GM19438 (cell line): Measurements from ENCODE around the gene SNAI3.

Experiments used
- ATAC-seq: cut with Tn5 transposase; IDR thresholded peaks from one replicate; pipeline ENCODE4 v1.9.1; 2021; ENCODE audit warnings: low read depth; ENCODE audit not compliant: unreplicated experiment

The SNAI3 gene

DNA sequence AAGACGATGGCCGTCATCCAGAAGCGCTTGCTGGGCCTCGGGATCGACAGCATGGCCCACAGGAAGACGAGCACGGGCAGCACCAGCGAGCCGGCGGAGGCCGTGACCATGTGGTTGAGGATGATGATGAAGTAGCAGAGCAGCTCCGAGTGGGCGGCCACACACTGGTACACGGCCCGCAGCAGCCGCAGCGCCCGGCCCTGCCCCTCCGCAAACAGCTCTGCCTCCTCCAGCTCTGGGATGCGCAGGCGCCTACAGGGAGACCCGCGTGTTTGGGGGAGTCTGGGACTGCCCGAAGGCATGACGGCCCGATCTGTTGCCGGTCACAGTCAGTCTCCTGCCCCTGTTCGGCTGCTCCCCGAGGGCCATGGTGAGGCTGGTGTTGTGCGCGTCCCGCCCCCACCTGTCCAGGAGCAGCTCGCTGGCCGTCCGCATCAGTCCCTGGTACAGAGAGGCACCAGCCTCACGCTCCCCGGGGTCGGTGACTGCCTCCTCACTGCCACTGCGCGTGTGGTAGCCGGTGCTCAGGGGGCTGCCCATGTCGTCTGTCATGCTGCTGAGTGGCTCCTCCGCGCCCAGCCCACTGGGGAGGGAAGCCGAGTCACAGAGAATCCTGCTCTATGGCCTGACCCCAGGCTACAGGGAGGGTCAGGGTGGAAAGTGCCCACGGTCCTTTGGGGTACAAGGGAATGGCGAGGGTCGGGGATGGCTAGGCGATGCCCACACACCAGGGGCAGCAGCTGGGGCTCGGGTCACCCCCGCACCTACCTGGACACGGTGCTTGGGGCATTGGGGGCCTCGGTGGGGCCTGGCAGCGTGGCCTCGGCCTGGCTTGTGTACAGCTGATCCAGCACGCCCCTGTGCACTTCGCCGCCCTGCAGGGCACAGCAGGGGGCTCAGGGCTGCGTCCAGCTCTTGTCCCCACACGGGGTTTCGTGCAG lies 35.8 kb upstream of the SNAI3 start:
- no peak for ATAC-seq

DNA sequence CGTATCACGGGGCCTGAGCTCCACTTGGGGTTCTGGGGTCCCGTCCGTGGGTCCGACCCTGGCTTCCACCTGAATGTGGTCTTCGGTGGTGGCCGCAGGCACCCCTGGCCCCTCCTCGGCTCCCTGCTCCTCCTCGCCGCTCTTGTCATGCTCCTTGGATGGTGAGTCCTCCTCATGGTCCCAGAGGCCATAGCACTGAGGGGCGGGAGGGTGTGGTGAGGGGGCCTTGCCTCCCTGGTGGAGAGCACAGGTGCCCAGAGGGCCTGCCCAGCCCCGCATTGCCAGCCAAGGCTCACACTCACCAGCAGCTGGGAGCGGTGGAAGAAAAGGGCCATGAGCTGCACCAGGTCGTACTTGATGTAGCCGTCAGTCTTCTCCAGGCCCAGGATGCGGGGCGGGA lies 34.9 kb upstream of the SNAI3 start:
- no peak for ATAC-seq

DNA sequence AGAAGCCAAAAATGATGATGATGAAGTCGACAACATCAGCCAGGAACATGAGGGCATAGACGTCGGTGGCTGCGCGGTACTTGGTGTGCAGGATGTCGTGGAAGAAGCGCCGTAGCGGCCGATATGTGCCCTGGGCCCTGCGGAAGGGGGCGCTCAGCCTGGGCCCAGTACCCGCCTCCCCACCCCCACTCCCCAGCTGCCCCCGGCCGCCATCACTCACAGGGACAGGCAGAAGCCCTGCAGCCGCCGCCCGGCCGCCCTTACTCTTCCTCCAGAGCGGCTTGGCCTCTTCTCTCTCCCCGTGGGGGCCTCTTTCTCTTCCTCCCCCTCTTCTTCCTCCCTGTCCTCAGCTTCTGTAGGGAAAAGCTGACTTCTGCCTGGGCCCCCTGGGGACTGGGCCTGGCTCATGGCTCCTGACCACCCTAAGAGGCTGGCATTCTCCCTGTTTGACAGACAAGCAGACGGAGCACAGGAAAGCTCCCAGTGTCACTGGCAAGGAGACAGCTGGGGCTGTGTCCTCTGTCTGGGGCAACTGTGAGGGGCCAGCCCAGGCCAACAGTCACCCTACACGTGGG lies 34.2 kb upstream of the SNAI3 start:
- no peak for ATAC-seq

DNA sequence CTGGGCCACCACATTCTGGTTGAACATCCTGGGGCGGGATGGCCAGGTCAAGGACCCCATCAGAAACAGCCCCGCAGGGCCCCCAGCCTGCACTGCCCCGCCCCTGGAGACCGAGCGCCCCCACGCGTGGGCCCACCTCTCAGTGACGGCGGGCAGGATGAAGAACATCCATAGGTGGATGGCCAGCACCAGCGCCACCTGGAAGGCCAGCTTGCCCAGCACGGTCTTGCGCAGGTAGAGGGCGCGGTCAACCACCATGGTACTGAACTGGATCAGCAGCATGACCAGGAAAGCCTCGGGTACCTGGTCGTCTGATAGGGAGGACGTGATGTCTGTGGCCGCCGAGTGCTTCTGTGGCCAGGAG lies 33.6 kb upstream of the SNAI3 start:
- ATAC-seq: no peak

DNA sequence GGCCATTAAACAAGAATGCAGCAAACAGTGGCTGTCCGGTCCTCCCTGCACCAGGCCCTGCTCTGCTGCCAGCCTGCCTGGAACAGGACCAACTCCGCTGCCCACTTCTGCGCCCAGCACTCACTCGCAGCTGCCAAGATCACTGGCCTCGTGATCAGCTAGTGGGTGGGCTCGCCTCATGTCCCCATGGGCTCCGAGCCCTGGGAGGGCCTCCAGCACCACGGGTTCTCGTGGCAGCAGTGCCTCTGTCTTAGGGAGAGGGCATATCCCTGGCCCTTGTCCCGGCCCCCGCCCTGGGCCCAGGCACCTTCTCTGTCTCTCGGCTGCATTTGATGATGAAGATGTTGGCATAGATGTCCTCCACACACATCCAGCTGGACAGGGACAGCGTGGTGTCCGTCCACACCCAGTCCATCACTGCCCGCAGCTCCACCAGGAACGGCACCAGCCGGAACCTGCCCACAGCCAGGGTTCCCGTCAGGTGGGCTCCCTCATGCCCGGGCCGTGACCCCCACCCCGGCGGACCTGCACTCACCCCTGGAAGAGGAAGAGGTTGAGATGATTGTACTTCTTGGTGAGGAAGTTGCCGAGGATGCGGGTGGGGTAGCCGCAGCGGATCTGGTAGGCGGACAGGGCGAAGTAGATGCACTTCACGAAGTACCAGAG lies 33.1 kb upstream of the SNAI3 start:
- ATAC-seq: no peak

DNA sequence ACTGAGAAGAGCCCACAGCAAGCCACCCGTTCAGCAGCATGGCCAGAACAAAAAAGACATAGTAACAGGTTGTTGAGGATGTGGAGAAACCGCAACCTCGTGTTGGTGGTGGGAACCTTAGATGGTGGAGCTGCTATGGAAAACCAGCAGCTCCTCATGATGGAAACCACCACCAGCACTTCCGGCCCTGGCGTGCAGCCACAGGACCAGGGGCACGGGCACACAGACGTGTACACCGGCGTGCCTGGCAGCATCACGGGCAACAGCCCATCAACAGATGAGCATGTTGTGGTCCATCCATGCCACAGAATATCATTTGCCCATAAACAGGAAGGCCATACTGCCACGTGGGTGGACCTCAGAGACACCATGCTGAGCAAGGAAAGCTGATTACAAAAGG lies 31.9 kb upstream of the SNAI3 start:
- no peak for ATAC-seq

DNA sequence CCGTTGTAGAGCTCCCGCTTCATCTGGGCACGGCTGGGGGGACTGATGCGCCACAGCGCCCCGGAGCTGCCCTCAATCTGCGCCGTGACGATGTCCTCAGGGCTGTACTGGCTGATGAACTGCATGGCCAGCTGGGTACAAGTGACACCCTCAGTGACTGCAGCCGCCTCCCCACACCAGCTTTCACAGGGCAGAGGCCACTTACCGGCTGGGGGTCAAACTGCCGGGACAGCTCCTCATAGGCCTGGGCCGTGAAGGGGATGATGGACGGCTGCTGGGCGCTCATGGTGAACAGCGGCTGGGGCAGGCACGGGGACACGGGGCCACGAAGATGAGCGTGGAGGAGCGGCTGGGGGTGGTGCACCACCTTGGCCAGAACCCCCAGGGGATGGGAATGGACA lies 30.3 kb upstream of the SNAI3 start:
- no peak for ATAC-seq

DNA sequence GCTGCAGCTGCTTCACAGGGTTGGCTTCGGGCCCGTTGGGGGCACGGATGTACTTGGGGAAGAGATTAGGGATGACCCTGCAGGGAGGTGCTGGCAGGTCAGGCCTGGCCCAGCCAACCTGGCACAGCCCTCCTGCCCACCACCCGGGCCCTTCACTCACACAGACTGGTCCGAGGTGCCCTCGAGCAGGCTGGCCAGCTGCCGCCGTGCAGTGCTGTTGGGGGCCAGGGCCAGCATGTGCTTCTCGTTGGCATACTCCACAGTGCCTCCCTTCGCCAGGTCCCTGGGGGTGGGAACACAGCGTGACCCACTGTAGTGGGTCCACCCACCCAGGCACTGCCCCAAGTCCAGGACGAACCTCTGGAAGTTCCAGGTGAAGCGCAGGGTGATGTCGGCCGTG lies 29.9 kb upstream of the SNAI3 start:
- no peak for ATAC-seq

DNA sequence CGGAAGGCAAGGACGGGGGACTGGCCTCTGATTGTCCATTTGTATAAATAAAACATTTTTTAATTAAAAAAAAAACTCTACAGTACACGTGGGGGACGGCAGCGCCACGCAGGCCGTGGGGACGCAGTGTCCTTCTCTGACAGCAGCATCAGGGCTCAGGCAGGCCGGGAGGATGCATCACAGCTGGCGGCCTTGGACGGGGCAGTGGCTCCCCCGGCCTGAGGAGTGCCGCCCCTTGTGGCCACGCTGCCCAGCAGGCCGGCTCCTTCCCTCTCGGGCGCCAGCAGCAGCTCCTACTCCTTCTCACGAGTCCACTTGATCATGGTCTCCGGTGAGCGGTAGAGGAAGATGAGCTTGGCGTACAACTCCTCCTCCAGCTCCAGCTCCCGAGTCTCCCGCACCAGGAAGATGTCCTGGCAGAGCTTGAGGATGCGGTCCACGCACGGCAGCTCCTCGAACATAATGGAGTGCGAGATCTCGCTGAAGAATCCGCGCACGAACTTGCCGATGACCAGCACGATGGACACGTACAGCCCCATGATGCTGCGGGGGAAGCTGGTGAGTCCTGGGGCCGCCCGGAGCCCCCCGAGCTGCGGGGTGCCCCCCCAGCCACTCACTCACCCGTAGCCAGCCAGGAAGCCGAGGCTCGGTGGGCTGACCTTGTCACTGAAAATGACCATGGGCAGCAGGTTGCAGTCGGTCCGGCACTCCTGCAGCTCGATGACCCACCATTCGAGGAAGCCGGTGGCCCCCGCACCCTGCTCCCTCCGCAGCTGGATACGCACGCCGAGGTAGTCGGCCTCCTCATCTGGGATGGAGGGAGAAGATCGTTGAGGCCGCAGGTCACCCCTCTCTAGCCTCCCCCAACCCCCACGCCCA lies 29.2 kb upstream of the SNAI3 start:
- ATAC-seq: no peak

DNA sequence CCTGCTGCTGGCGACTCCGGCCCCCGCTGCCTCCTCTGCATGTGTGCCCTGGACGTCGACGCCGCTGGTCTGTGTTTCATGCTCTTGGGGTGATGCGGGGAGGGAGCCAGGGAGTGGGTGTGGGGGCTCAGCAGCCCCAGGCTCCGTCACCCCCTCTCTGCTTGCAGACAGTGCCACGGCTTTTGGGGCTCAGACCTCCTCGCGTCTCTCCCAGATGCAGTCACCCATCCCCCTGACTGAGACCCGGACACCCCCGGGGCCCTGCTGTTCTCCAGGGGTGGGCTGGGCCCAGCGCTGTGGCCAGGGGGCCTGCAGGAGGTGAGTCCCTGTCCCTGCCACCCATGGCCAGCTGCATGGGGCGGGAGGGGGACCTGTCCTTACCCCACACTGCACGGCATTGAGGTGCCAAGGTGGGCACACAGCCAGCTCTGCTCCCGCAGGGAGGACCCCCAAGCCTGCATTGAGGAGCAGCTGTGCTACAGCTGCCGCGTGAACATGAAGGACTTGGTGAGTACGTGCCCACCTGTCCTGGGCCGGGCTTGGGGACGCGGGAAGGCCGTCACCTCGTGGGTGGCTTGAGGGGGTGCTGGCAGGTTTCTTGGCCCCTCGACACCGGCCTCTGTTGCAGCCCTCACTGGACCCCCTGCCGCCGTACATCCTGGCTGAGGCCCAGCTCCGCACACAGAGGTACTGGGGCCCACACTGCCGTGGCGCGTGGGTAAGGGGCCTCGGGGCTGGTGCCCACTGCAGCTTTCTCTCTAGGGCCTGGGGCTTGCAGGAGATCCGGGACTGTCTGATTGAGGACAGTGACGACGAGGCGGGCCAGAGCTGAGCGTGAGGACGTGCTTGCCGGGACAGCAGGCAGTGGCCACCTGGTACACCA lies 28.4 kb upstream of the SNAI3 start:
- no peak for ATAC-seq

DNA sequence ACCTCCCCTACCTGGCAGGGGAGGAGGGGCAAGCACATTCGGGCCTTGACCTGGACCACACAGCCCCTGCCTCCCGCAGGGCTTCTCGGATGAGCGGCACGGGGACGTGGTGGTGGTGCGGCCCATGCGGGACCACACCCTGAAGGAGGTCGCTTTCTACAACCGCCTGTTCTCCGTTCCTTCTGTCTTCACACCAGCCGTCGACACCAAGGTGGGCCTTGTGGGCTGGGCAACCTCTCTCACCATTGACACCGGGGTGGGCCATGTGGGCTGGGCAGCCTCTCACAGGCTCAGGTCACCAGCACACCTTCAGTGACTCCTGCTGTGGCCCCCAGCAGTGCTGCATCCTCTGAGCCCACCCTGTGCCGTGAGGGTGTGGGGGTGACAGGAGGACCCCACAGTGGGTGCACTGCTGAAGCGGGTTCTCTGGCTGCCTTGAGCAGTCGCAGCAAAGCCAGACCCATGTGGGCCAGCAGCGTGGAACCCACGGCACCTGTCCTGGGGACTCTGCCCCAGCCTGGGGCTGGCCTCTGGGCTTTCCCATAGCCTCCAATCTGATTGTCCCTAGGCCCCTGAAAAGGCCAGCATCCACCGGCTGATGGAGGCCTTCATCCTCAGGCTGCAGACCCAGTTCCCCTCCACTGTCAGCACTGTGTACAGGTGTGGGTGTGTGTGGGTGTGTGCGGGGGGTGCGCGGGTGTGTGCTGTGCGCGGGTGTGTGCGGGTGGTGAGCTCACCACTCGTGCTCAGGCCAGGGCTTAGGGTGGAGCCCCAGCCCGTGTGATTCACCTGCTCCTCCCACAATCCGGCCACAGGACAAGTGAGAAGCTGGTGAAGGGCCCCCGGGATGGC lies 27.5 kb upstream of the SNAI3 start:
- ATAC-seq: no peak

DNA sequence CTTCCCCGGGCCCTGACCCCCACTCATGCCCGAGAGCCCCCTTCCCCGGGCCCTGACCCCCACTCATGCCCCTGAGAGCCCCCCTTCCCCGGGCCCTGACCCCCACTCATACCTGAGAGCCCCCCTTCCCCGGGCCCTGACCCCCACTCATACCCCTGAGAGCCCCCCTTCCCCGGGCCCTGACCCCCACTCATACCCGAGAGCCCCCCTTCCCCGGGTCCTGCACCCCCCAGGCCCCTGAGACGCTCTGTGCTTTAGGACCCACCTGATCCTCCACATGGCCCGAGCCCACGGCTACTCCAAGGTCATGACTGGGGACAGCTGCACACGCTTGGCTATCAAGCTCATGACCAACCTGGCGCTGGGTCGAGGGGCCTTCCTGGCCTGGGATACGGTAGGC lies 26.7 kb upstream of the SNAI3 start:
- ATAC-seq: no peak

DNA sequence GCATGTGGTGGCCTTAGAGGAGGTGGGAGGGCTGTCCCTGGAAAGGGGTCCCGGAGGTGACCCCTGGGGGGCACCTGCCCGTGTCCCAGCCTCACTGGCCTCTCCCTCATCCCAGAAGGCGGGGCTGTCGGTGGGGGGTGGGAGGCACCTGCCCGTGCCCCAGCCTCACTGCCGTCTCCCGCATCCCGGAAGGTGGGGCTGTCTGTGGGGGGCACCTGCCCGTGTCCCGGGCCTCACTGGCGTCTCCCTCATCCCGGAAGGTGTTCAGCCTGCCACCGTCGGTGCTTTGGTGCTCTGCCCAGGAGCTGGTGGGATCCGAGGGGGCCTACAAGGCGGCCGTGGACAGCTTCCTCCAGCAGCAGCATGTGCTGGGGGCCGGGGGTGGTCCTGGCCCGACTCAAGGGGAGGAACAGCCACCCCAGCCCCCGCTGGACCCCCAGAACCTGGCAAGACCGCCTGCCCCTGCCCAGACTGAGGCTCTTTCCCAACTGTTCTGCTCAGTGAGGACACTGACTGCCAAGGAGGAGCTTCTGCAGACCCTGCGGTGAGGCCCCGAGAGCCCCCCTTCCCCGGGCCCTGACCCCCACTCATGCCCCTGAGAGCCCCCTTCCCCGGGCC lies 26.2 kb upstream of the SNAI3 start:
- ATAC-seq: no peak

DNA sequence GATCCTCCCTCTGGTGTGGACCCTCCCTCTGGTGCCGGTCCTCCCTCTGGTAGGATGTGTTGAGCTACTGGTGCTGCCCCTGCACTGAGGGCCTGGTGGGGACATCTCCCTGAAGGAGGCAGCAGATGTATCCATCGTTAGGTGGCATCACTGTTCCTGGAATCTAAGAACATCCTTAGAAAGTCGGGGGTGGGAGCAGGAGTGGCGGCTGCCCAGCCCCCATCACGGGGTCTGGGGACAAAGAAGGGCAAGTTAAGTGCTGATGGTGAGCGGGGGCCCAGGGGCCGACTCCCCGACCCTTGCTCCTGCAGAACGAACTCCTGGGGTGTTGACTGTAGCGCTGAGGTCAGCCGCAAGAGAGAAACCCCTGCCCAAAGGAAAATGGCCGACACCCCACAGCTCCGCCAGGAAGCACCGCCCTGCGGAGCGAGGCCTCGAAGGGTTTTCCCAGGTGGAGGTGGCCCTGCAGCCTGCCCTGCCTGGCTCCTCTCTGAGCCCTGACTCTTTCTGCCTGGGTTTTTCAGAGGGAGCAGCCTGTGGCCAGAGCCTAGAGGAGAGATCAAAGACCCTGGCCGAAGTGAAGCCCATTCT lies 25.5 kb upstream of the SNAI3 start:
- no peak for ATAC-seq

DNA sequence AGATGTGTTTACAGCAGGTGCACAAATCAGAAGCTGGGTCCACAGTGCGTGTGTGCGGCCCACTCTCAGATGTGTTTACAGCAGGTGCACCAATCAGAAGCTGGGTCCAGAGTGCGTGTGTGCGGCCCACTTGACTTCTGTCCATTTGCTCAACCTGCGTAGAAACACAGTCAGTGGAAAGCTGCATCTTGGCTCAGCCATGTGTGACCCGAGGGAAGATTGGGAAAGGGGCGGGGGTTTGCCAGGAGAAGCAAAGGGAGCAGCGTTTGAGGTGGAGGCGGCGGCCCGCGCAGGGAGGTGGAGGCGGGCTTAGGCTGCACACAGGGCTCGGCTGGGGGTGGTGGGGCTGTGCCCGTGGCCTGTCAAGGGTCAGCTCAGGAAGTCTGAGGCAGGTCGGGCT lies 24.2 kb upstream of the SNAI3 start:
- ATAC-seq: no peak

DNA sequence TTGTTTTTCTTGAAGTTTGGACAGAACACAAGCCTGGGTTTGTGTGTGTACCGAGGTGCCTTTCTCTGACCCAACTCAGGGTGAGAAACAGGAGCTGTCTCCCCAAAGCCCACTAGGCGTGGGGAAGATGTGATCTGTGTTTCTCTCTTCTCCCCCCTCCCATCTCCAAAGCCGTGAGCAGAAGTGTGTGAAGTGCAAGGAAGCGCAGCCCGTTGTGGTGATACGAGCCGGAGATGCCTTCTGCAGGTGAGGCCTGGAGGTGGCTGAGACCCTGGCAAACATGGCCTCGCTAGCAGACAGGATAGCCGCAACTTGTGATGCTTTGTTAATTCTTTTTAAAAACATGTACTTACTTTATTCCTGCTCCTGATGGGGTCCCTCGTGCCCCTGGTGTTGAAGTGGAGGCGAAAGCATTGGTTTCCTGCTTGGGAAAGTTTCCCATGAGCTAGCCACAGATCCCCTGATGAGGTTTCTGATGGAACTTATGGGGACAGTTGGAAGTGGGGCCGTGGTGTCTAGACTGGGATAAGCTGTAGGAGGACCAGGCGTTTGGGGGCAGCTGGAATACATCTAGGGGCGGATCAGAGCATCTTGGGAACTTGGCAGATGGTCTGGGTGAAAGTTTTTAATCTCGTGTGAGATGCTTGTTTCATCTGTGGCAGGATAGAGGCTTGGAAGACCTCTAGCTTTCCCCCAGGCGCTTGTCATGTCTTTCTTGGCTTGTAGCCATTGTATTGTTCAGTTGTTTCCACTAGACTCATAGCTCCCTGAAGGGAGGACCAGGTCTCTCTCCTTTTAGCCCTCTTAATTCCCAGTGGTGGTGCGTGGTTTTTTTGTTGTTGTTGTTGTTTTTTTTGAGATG lies 20.9 kb upstream of the SNAI3 start:
- ATAC-seq: no peak

DNA sequence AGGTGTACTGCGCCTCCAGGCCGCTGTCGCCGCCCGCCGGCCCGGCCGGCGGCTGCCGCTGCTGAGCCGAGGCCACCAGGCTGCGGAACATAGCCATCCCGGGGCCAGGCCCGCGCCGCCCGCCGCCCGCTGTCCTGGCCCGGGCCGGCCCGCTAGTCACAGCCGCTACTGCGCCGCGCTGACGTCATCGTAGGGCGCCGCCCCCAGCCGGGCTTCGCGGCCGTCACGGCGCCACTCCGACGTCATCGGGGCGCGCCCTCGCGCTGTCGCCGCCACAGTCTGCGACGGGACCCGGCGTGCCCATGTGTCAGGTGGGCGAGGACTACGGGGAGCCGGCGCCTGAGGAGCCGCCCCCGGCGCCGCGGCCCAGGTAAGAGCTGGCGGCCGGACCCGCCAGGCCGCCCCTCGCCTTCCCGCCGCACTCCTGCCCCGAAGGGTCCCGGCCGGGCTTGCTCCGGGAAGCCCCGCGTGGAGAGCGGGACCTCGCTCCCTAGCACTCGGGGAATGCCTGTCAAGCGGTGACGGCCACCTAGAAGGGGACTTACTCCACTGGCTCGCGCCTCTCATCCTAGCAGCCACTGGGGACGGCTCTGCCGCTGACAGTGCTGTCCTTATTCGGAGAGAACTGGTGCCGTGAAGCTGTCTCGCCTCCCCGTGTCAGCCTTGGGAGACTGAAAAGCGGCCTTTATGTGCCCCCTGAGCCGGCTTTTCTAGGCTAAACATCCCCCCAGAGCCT lies 20.1 kb upstream of the SNAI3 start, which contains the start of the genes CTU2 and RNF166:
Gene CTU2 (plus strand): TSS at position 275 of the 736 bp plus-strand sequence. CDS start 28 bp downstream, at position 303.
Gene RNF166 (minus strand): TSS at position 180 of the 736 bp plus-strand sequence. CDS start 83 bp downstream, at position 97.
- ATAC-seq: peak; percentile 48
